Liver (tissue), 9 donors: ENCODE measurements around the gene TMEM17. TPM values are rescaled to one million over a fixed set of nuclear protein-coding genes. Genes with fewer than 3 reads are reported as not detected.
A peak's percentile ranks its signal among the peaks of the same experiment; 100 is the strongest.

Source experiments
- DNase-seq: peaks from one replicate; pipeline ENCODE4 v3.0.0-alpha.2; 2017; ENCODE audit warnings: low spot score
- H3K27ac ChIP-seq, 2 donors: one replicate each; pipeline ENCODE4 v1.7.0; 2013; ENCODE audit warnings: inconsistent platforms in 2 of 2, low read length in 2 of 2, control low read depth in 1 of 2, low read depth in 1 of 2, mild to moderate bottlenecking in 1 of 2
- H3K27me3 ChIP-seq, 4 donors: one replicate each; pipeline versions ENCODE4 v1.6.1 to v1.7.0; 2013; ENCODE audit warnings: low read length in 3 of 4, inconsistent platforms in 1 of 4, mild to moderate bottlenecking in 1 of 4, moderate library complexity in 1 of 4; ENCODE audit not compliant: control insufficient read depth in 4 of 4, insufficient read depth in 4 of 4
- H3K36me3 ChIP-seq, 4 donors: one replicate each; pipeline versions ENCODE4 v1.6.1 to v1.7.0; 2013; ENCODE audit warnings: low read length in 3 of 4, mild to moderate bottlenecking in 3 of 4, low read depth in 1 of 4, moderate library complexity in 1 of 4; ENCODE audit not compliant: control insufficient read depth in 4 of 4, insufficient read depth in 3 of 4
- H3K4me1 ChIP-seq, 4 donors: one replicate each; pipeline versions ENCODE4 v1.6.1 to v1.7.0; 2013; ENCODE audit warnings: low read length in 3 of 4, mild to moderate bottlenecking in 3 of 4, moderate library complexity in 1 of 4; ENCODE audit not compliant: control insufficient read depth in 4 of 4, insufficient read depth in 4 of 4
- H3K4me3 ChIP-seq, 3 donors: one replicate each; pipeline versions ENCODE4 v1.6.1 to v1.7.0; 2013; ENCODE audit warnings: low read length in 3 of 3, control low read depth in 1 of 3, low read depth in 1 of 3, mild to moderate bottlenecking in 1 of 3
- H3K9ac ChIP-seq, 2 donors: one replicate each; pipeline ENCODE4 v1.7.0; 2013; ENCODE audit warnings: low read length in 2 of 2, mild to moderate bottlenecking in 2 of 2, moderate library complexity in 2 of 2, control low read depth in 1 of 2, low read depth in 1 of 2
- H3K9me3 ChIP-seq, 4 donors: one replicate each; pipeline versions ENCODE4 v1.6.1 to v1.7.0; 2013; ENCODE audit warnings: low read length in 3 of 4; ENCODE audit not compliant: control insufficient read depth in 4 of 4
- CTCF ChIP-seq: fragments of 150-350 bp; IDR thresholded peaks from 2 replicates; pipeline ENCODE4 v1.5.1; 2017; ENCODE audit warnings: improper control_type of control experiment, low read depth, low read length; ENCODE audit not compliant: missing input control
- EGR1 ChIP-seq, 2 donors: IDR thresholded peaks; 2 replicates each; pipeline ENCODE4 v1.6.1; 2016 to 2018; ENCODE audit warnings: antibody characterized with exemption in 2 of 2, low read depth in 2 of 2
- FOXA1 ChIP-seq: IDR thresholded peaks from 2 replicates; pipeline ENCODE4 v1.6.1; 2016; ENCODE audit warnings: antibody characterized with exemption
- FOXA2 ChIP-seq: IDR thresholded peaks from 2 replicates; pipeline ENCODE4 v1.6.1; 2016; ENCODE audit warnings: antibody characterized with exemption
- GABPA ChIP-seq, 2 donors: IDR thresholded peaks in 1 of 2; conservative IDR thresholded peaks in 1 of 2; 2 replicates each; pipeline ENCODE4 v1.6.1; 2016; ENCODE audit warnings: antibody characterized with exemption in 2 of 2, mild to moderate bottlenecking in 1 of 2, moderate library complexity in 1 of 2
- HNF4A ChIP-seq, 2 donors: conservative IDR thresholded peaks; 2 replicates each; pipeline ENCODE4 v1.6.1; 2016; ENCODE audit warnings: antibody characterized with exemption in 2 of 2, mild to moderate bottlenecking in 2 of 2
- HNF4G ChIP-seq: IDR thresholded peaks from 2 replicates; pipeline ENCODE4 v1.6.1; 2016; ENCODE audit warnings: antibody characterized with exemption
- MAX ChIP-seq: IDR thresholded peaks from 2 replicates; pipeline ENCODE4 v1.6.1; 2016; ENCODE audit warnings: antibody characterized with exemption
- NR2F2 ChIP-seq: IDR thresholded peaks from 2 replicates; pipeline ENCODE4 v1.6.1; 2016; ENCODE audit warnings: antibody characterized with exemption
- SP1 ChIP-seq: IDR thresholded peaks from 2 replicates; pipeline ENCODE4 v1.6.1; 2018; ENCODE audit warnings: antibody characterized with exemption, mild to moderate bottlenecking
- TAF1 ChIP-seq: conservative IDR thresholded peaks from 2 replicates; pipeline ENCODE4 v1.6.1; 2016; ENCODE audit warnings: antibody characterized with exemption, mild to moderate bottlenecking
- YY1 ChIP-seq: IDR thresholded peaks from 2 replicates; pipeline ENCODE4 v1.6.1; 2016; ENCODE audit warnings: antibody characterized with exemption, mild to moderate bottlenecking
- WGBS: extraction: QIAGEN DNeasy Blood & Tissue Kit; methylation state at CpG from one replicate; pipeline ENCODE4 v1.1.7; 2013; 5-methylcytosine and 5-hydroxymethylcytosine counted together
- polyA plus RNA-seq, 2 donors: library from polyadenylated mRNA; stranded (reverse) in 1 of 2; unstranded in 1 of 2; fragments of 200-250 nt in 1 of 2; fragments of >200 nt in 1 of 2; fragmentation: Nextera tagmentation in 1 of 2; extraction: Ambion mirVana in 1 of 2; gene quantifications; one replicate each; pipeline versions ENCODE4 v1.2.1 to v1.2.3, GENCODE V29; 2013 to 2015
- total RNA-seq, 2 donors: library from RNA; depleted of rRNA; stranded (reverse); fragments of >200 nt; gene quantifications; one replicate each; pipeline ENCODE4 v1.2.3, GENCODE V29; 2014
- TF ChIP-seq, protein P1 (sequence below): IDR thresholded peaks from 2 replicates; pipeline ENCODE4 v1.6.1; 2016; ENCODE audit warnings: antibody characterized with exemption
- donor health status: healthy.
- donor health status: healthy.
- donor health status: healthy.
- donor health status: healthy.
- donor health status: healthy.

Gene TMEM17
- total and polyA plus RNA-seq, 4 donors, result 0.70 to 1.9 (median 1.2) TPM

GRCh38 chr2:62466503-62466854 lies 39.5 kb downstream of the TMEM17 start:
- TF ChIP-seq SP1 (no peak), NR2F2 (no peak), TAF1 (no peak), HNF4G (no peak), EGR1 (IDR thresholded peaks at IDR 0.05; ENCODE audit: low read depth in 2 of 2) (no peak), FOXA1 (no peak), CTCF (no peak), YY1 (no peak)
- TF ChIP-seq, protein P1, sequence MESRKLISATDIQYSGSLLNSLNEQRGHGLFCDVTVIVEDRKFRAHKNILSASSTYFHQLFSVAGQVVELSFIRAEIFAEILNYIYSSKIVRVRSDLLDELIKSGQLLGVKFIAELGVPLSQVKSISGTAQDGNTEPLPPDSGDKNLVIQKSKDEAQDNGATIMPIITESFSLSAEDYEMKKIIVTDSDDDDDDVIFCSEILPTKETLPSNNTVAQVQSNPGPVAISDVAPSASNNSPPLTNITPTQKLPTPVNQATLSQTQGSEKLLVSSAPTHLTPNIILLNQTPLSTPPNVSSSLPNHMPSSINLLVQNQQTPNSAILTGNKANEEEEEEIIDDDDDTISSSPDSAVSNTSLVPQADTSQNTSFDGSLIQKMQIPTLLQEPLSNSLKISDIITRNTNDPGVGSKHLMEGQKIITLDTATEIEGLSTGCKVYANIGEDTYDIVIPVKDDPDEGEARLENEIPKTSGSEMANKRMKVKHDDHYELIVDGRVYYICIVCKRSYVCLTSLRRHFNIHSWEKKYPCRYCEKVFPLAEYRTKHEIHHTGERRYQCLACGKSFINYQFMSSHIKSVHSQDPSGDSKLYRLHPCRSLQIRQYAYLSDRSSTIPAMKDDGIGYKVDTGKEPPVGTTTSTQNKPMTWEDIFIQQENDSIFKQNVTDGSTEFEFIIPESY, result no peak
- DNase-seq, result no peak
- WGBS, result 95% methylated on average over 2 of the region's 2 CpGs

DNA sequence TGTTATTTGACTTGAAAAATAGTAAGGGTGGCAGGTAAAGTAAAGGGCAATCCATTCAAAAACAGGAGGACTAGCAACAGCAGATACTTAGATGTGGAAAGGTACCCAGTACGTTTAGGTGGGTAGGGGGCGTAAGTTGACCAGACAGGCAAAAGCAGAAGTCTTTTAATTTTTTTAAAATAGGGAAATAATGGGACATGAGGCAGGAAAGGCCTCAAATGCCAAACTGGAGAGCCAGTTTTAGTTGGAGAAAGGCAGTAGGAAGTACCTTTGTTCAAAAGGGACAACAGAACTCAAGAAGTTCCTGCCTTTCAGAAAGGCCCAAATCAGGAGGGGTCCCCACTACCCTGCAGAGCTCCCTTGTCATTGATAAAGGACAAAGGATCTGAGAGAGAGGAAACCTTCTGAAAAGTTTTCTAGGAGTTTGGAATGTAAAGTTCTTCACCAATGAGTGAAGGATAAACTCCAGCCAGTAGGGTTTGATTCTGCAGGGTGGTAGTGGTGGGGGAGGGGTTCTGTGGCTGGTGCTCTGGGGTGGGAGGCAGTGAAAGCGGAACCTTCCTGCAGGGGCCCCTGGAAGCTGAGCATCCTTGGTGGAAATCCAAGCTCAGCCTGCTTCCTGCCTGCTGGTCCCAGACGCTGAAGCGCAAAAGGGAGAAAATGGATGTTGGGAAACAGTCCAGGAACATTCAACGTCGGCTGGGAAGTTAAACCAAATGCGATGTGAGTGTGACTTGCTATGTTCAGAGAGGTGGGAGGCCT lies 40.1 kb downstream of the TMEM17 start:
- WGBS, result 65% methylated on average over 8 of the region's 8 CpGs
- Histone ChIP-seq H3K9me3 (no peaks in the 10 kb centered on the region), H3K27me3 (no peaks in the 10 kb centered on the region), H3K9ac (no peak overlapping the region), H3K4me1 (peaks cover 25 to 55% (median 49%) of the 10 kb centered on the region in 4 donors), H3K27ac (peak overlapping the region; percentile 55 to 66), H3K36me3 (no peaks in the 10 kb centered on the region), H3K4me3 (no peak overlapping the region)
- DNase-seq, result no peak
- TF ChIP-seq TAF1, result no peak
- TF ChIP-seq FOXA1, result no peak
- TF ChIP-seq HNF4G, result no peak
- no peak for TF ChIP-seq HNF4A (conservative IDR thresholded peaks at IDR 0.05)
- TF ChIP-seq NR2F2, result no peak
- TF ChIP-seq YY1, result no peak
- no peak for TF ChIP-seq FOXA2
- no peak for TF ChIP-seq MAX

More at GRCh38 chr2:62466503-62466854, 39.5 kb downstream of the TMEM17 start:
- H3K4me1 ChIP-seq, result peaks cover 22 to 49% (median 44%) of the 10 kb centered on the region in 4 donors
- no peak overlapping the region for H3K9ac ChIP-seq
- H3K9me3 ChIP-seq, result no peaks in the 10 kb centered on the region
- no peaks in the 10 kb centered on the region for H3K27me3 ChIP-seq
- peak overlapping the region; percentile 55 to 66 for H3K27ac ChIP-seq
- H3K36me3 ChIP-seq, result no peaks in the 10 kb centered on the region
- no peak overlapping the region for H3K4me3 ChIP-seq

DNA sequence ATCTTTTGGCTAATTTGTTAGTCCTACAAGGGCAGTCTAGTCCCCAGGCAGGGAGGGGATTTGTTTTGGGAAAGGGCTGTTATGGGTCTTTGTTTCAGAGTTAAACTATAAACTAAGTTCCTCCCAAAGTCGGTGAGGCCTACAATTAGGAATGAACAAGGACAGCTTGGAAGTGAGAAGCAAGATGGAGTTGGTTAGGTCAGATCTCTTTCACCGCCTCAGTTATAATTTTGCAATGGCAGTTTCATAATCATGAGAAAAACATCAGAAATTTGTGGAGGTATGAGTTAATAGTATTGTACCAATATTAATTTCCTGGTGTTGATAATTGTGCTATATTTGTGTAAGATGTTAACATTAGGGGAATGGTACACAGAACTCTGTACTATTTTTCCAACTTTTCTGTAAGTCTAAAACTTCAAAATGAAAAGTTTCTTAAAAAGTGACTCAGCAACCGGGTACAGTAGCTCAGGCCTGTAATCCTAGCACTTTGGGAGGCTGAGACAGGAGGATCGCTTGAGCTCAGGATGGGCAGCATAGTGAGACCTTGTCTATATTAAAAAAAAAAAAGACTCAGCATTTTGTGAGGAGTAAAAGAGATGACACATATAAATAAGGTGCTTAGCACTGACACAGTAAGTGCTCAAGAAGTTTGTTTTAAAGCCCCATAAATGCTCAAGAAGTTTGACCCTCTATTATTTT lies 40.8 kb downstream of the TMEM17 start:
- no peak for DNase-seq
- peaks cover 23 to 57% (median 52%) of the 10 kb centered on the region in 4 donors for H3K4me1 ChIP-seq

More for the DNA sequence above, 40.8 kb downstream of the TMEM17 start:
- WGBS, result 89% methylated on average over 4 of the region's 4 CpGs
- no peak overlapping the region for H3K27ac ChIP-seq
- no peaks in the 10 kb centered on the region for H3K36me3 ChIP-seq
- H3K4me3 ChIP-seq, result no peak overlapping the region
- H3K27me3 ChIP-seq, result no peaks in the 10 kb centered on the region
- H3K9me3 ChIP-seq, result no peaks in the 10 kb centered on the region
- no peak overlapping the region for H3K9ac ChIP-seq
- no peak for TF ChIP-seq EGR1 (IDR thresholded peaks at IDR 0.05; ENCODE audit: low read depth in 2 of 2)
- no peak for TF ChIP-seq SP1
- TF ChIP-seq GABPA (IDR thresholded peaks at IDR 0.05 in 1 of 2, conservative IDR thresholded peaks at IDR 0.05 in 1 of 2), result no peak
- TF ChIP-seq HNF4G, result no peak
